H1 (cell line): Measurements from ENCODE around the gene RGS3. TPM values are rescaled to one million over a fixed set of nuclear protein-coding genes. Genes with fewer than 3 reads are reported as not detected.

Source experiments
- BCL11A ChIP-seq, 2 experiments: IDR thresholded peaks; one replicate each; pipeline ENCODE4 v1.6.1; 2011; ENCODE audit warnings: low read depth in 2 of 2, low read length in 2 of 2, mild to moderate bottlenecking in 2 of 2
- CTBP2 ChIP-seq: IDR thresholded peaks from 2 replicates; pipeline ENCODE4 v1.7.0; 2011; ENCODE audit warnings: borderline replicate concordance, mild to moderate bottlenecking, moderate library complexity, mixed read lengths, low read length; ENCODE audit not compliant: insufficient read depth, insufficient read length
- HDAC2 ChIP-seq, 2 experiments: fragments of 300-600 bp in 1 of 2; sonication (generic) in 1 of 2; IDR thresholded peaks; 2 replicates each; pipeline ENCODE4 v1.6.1; 2011 to 2012; ENCODE audit warnings: low read depth in 2 of 2, low read length in 2 of 2, mild to moderate bottlenecking in 2 of 2, moderate library complexity in 2 of 2, borderline replicate concordance in 1 of 2, inconsistent platforms in 1 of 2
- SAP30 ChIP-seq: fragments of 300-600 bp; sonication (generic); IDR thresholded peaks from 2 replicates; pipeline ENCODE4 v1.7.1; 2012; ENCODE audit warnings: low read length, moderate library complexity, mild to moderate bottlenecking, inconsistent platforms; ENCODE audit not compliant: insufficient read depth, insufficient replicate concordance
- polyA plus RNA-seq, 7 experiments: library from polyadenylated mRNA; depleted of rRNA in 3 of 7; stranded (reverse) in 5 of 7; unstranded in 2 of 7; fragments of >200 nt in 5 of 7; fragments of 200-250 nt in 2 of 7; gene quantifications; 1 replicate in 5 of 7; 2 replicates in 1 of 7; 4 replicates in 1 of 7; pipeline versions ENCODE4 v1.2.1 to v1.2.3, GENCODE V29; 2011 to 2013; ENCODE audit warnings: missing spikeins in 2 of 7, mixed read lengths in 2 of 7
- total RNA-seq: library from RNA; stranded (reverse); fragmentation: NEBNext Ultra II Directional; extraction: Animal tissue kit (Norgen Biotek cat#: 25700); gene quantifications from 2 replicates; pipeline ENCODE4 v1.2.1, GENCODE V29; 2021
- TF ChIP-seq, protein P1 (sequence below): IDR thresholded peaks from 2 replicates; pipeline ENCODE4 v1.6.1; 2011; ENCODE audit warnings: low read length, improper control_type of control experiment

Gene RGS3
- total and polyA plus RNA-seq, 2 of the 8 experiments (the other 6 are each of a cell fraction or from before 2014, with no cell fraction given): 12.6 to 18.2 TPM

DNA sequence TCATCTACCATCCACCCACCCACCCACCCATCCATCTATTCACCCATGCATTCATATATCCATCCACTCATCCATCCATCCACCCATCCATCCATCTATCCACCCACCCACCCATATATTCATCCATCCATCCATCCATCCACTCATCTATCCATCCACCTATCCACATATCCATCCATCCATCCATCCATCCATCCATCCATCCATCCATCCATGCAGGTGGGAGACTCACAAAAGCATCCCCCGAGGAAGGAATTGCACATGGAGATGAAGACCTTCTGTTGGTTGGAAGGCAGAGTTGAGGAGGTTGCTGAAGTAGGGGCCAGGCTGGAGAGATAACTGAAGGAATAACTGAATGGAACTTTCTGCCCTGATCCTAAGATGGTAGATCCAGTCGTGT, 126.9 kb downstream of the RGS3 start (continued):
- no peak for TF ChIP-seq HDAC2 (IDR thresholded peaks at IDR 0.05; ENCODE audit: borderline replicate concordance in 1 of 2, low read depth in 2 of 2, low read length in 2 of 2)
- TF ChIP-seq BCL11A (IDR thresholded peaks at IDR 0.05; ENCODE audit: low read depth in 2 of 2, low read length in 2 of 2): no peak
- no peak for TF ChIP-seq CTBP2
- no peak for TF ChIP-seq SAP30
- TF ChIP-seq, protein P1, sequence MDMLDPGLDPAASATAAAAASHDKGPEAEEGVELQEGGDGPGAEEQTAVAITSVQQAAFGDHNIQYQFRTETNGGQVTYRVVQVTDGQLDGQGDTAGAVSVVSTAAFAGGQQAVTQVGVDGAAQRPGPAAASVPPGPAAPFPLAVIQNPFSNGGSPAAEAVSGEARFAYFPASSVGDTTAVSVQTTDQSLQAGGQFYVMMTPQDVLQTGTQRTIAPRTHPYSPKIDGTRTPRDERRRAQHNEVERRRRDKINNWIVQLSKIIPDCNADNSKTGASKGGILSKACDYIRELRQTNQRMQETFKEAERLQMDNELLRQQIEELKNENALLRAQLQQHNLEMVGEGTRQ: no peak
